ENCODE measurements around the gene SESN3. TPM values are rescaled to one million over a fixed set of nuclear protein-coding genes. Genes with fewer than 3 reads are reported as not detected.

Gene SESN3
- total RNA-seq, 1 experiment from 2014 or later = 36.8 TPM

GRCh38 chr11:95230810-95231126 lies 234 bp downstream of the SESN3 start:
- peak overlapping the region; percentile 65 for H3K9ac ChIP-seq (ENCODE audit: extremely low read depth, insufficient read length, low read length)
- no peak overlapping the region for H3T11ph ChIP-seq (ENCODE audit: low read length)
- H3K27me3 ChIP-seq (ENCODE audit: insufficient read depth, low read length) = no peaks in the 10 kb centered on the region; the same call in 1 of the 2 replicates
- no peaks in the 10 kb centered on the region for H3K9me3 ChIP-seq (ENCODE audit: control insufficient read depth, low read depth, low read length)
- no peak overlapping the region for H2BK120ac ChIP-seq (ENCODE audit: low read depth, low read length, poor library complexity, severe bottlenecking)
- H3K27ac ChIP-seq (ENCODE audit: insufficient read length, low read depth, low read length) = no peak overlapping the region
- H4K5ac ChIP-seq (ENCODE audit: insufficient read length, low read depth, low read length) = no peak overlapping the region
- H4K20me1 ChIP-seq (ENCODE audit: control insufficient read depth, insufficient read depth, insufficient read length) = no peaks in the 10 kb centered on the region
- H2AK5ac ChIP-seq (ENCODE audit: insufficient read length, low read length) = no peak overlapping the region
- H2BK20ac ChIP-seq (ENCODE audit: low read depth, low read length, poor library complexity, severe bottlenecking) = no peak overlapping the region
- no peak overlapping the region for H2AFZ ChIP-seq (ENCODE audit: low read length)
- H3K4me2 ChIP-seq (ENCODE audit: insufficient read depth, insufficient read length, low read length) = peak overlapping the region; percentile 80
- H2BK12ac ChIP-seq (ENCODE audit: insufficient read length, low read depth, low read length) = no peak overlapping the region
- H3K4ac ChIP-seq (ENCODE audit: low read depth, low read length) = no peak overlapping the region
- H3K23me2 ChIP-seq (ENCODE audit: insufficient read length, low read depth, low read length, poor library complexity, severe bottlenecking) = peaks cover 17% of the 10 kb centered on the region
- peak overlapping the region; percentile 40 for H3K14ac ChIP-seq (ENCODE audit: insufficient read depth, low read length)
- H3K23ac ChIP-seq (ENCODE audit: insufficient read length, low read depth, low read length) = no peak overlapping the region
- Mint-ChIP-seq H3K4me3 (no peak overlapping the region; a peak in 2 of 5 replicates), H3K27me3 (ENCODE audit: low read depth) (peaks cover 8% of the 10 kb centered on the region), H3K27ac (no peak overlapping the region), H3K9me3 (no peaks in the 10 kb centered on the region; a peak in 2 of 5 replicates), H3K36me3 (ENCODE audit: insufficient read depth in 1 of 3, low read depth in 3 of 3) (no peaks in the 10 kb centered on the region), H3K4me1 (peaks cover 41 to 50% of the 10 kb centered on the region in 2 experiments)
- H3K4me1 ChIP-seq (ENCODE audit: insufficient read depth, low read length) = 0 out of 2 replicates have a peak, but pooled peaks cover 2% of the 10 kb centered on the region
- no peak for TF ChIP-seq CTCF (conservative IDR thresholded peaks at IDR 0.05)
- no peak overlapping the region for H2BK15ac ChIP-seq (ENCODE audit: low read depth, low read length)
- no peaks in the 10 kb centered on the region for H3K79me2 ChIP-seq (ENCODE audit: insufficient read depth, low read length)
- H3K56ac ChIP-seq (ENCODE audit: insufficient read length, low read depth, low read length) = no peak overlapping the region
- H3K18ac ChIP-seq (ENCODE audit: insufficient read length, low read depth, low read length) = no peak overlapping the region
- H4K8ac ChIP-seq (replicated peaks; ENCODE audit: insufficient read length, low read depth, low read length) = no peak overlapping the region
- H4K91ac ChIP-seq (ENCODE audit: insufficient read length, low read depth, low read length) = no peak overlapping the region
- no peak for DNase-seq
- no peak overlapping the region for H2BK5ac ChIP-seq (ENCODE audit: insufficient read length, low read length)
- H3K79me1 ChIP-seq (ENCODE audit: insufficient read depth, low read depth, low read length, poor library complexity, severe bottlenecking) = no peaks in the 10 kb centered on the region
- no CpG with 5 or more reads among the region's 40 CpGs for WGBS (ENCODE audit: extremely low coverage, insufficient read length, low lambda C conversion rate)

Measured in H9 (cell line).